ENCODE measurements around the gene HNF1B. TPM values are rescaled to one million over a fixed set of nuclear protein-coding genes. Genes with fewer than 3 reads are reported as not detected.

HNF1B gene
- total and polyA plus RNA-seq, 10 of the 15 experiments (the other 5 are each of a cell fraction or from before 2014, with no cell fraction given): 0.51 to 12.7 (median 1.9) TPM

GRCh38 chr17:37673386-37673785 lies 71.5 kb downstream of the HNF1B start:
- H3K9ac ChIP-seq (ENCODE audit: control insufficient read depth, insufficient read depth, low read length): no peak overlapping the region
- H3K4me2 ChIP-seq (ENCODE audit: control insufficient read depth, insufficient read depth): no peak overlapping the region
- in situ Hi-C loops (cut with MboI) (no loop called here), intact Hi-C loops (cut with micrococcal nuclease; ENCODE audit: unreplicated experiment) (no loop called here)
- no peaks in the 10 kb centered on the region for H3K79me2 ChIP-seq (ENCODE audit: control insufficient read depth, insufficient read depth, low read length)
- ATAC-seq (no peak), FAIRE-seq (no peak), DNase-seq (ENCODE audit: low read depth, low spot score) (no peak)
- H4K20me1 ChIP-seq (ENCODE audit: control insufficient read depth, insufficient read depth): no peaks in the 10 kb centered on the region
- H2AFZ ChIP-seq (ENCODE audit: control insufficient read depth, low read depth, low read length): no peak overlapping the region
- no peak overlapping the region for H3K4me3 ChIP-seq
- CTCF ChIA-PET: no interaction called here
- RAD21 ChIA-PET (ENCODE audit: unreplicated experiment): no interaction called here
- no peak overlapping the region for H3K27ac ChIP-seq (ENCODE audit: control insufficient read depth, insufficient read depth)
- no peaks in the 10 kb centered on the region for H3K36me3 ChIP-seq (ENCODE audit: control insufficient read depth in 2 of 2, insufficient read depth in 2 of 2, low read length in 1 of 2)
- BruUV-seq (replicated peaks): no TSS peak
- no peaks in the 10 kb centered on the region; a peak in 1 of 4 replicates for H3K27me3 ChIP-seq (replicated peaks in 1 of 2; ENCODE audit: control insufficient read depth in 2 of 2, insufficient read depth in 2 of 2, low read length in 1 of 2)
- H3K9me3 ChIP-seq (replicated peaks; ENCODE audit: control insufficient read depth, insufficient read depth, low read length): no peaks in the 10 kb centered on the region; the same call in 2 of the 3 replicates
- SMC1A ChIA-PET (ENCODE audit: uncharacterized antibody, unreplicated experiment): no interaction called here
- H3K4me1 ChIP-seq (ENCODE audit: control insufficient read depth, insufficient read depth, low read length): no peaks in the 10 kb centered on the region
- TF ChIP-seq ZZZ3 (IDR thresholded peaks at IDR 0.05; ENCODE audit: control insufficient read depth, insufficient read length, low read depth) (no peak), EED (IDR thresholded peaks at IDR 0.05; ENCODE audit: low read depth) (no peak), MEF2A (IDR thresholded peaks at IDR 0.05; ENCODE audit: insufficient read depth, low read depth, low read length) (no peak), BCL3 (IDR thresholded peaks at IDR 0.05; ENCODE audit: borderline replicate concordance, insufficient read depth, low read depth, low read length, poor library complexity, severe bottlenecking) (no peak), E2F4 (IDR thresholded peaks at IDR 0.05; ENCODE audit: low read depth, low read length) (no peak), MLLT1 (IDR thresholded peaks at IDR 0.05) (no peak), CREB1 (IDR thresholded peaks at IDR 0.05; ENCODE audit: low read depth) (no peak), ZNF207 (IDR thresholded peaks at IDR 0.05; ENCODE audit: borderline replicate concordance) (no peak), TAF1 (IDR thresholded peaks at IDR 0.05; ENCODE audit: borderline replicate concordance, low read depth, low read length) (no peak), EGR1 (IDR thresholded peaks at IDR 0.05; ENCODE audit: borderline replicate concordance in 1 of 2, low read depth in 2 of 2, low read length in 2 of 2) (no peak), MTA2 (IDR thresholded peaks at IDR 0.05; ENCODE audit: low read depth) (no peak), STAT1 (conservative IDR thresholded peaks at IDR 0.05) (no peak), DPF2 (IDR thresholded peaks at IDR 0.05) (no peak), IKZF2 (IDR thresholded peaks at IDR 0.05) (no peak), ZBTB11 (CRISPR knock-in tag; IDR thresholded peaks at IDR 0.05) (no peak), ELK1 (IDR thresholded peaks at IDR 0.05; ENCODE audit: low read depth, low read length) (no peak)
- WGBS (ENCODE audit: insufficient coverage, insufficient replicate concordance, low lambda C conversion rate, missing lambda C conversion rate): 50% methylated on average over 1 of the region's 2 CpGs
- POLR2A ChIA-PET: no interaction called here
